ENCODE data around the gene EIF4EBP2.
A peak's percentile ranks its signal among the peaks of the same experiment; 100 is the strongest.

Gene EIF4EBP2, protein sequence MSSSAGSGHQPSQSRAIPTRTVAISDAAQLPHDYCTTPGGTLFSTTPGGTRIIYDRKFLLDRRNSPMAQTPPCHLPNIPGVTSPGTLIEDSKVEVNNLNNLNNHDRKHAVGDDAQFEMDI

DNA sequence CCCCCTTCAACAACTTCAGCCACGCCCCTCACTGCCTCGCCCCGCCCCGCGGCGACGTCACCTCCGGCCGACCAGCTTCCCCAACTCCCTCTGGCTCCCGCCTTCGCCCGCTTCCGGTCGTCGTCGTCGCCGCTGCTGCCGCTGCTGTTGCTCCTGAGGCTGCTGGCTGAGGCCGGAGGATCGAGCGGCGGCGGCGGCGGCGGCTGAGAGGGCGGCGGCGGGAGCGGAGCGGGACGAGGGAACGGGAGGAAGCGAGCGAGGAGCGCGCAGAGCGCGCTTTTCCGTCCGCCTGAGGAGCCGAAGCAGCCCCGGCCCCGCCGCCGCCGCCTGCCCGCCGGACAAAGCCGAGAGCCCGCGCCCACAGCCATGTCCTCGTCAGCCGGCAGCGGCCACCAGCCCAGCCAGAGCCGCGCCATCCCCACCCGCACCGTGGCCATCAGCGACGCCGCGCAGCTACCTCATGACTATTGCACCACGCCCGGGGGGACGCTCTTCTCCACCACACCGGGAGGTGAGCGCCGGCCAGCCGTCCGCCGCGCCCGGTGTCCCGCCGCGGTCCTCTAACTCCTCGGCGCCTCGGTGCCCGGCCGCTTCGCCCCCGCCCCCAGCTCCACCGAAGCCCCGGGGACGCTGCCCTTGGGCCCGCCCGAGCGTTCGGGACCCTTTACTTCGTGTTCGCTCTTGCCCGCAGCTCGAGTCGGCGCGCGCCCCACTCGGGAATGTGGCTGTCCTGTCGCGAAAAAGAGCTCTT lies at the start of gene EIF4EBP2:
EIF4EBP2 (plus strand) TSS at position 110 of the 751 bp plus-strand sequence; CDS start at position 367, 257 bp downstream.
- peak within 1 kb of the TSS; percentile 93 for H3K27ac Mint-ChIP-seq
- peaks cover 43% of the 10 kb centered on the region for H3K4me1 Mint-ChIP-seq (ENCODE audit: low read depth)
- no peaks in the 10 kb centered on the region for H3K9me3 Mint-ChIP-seq (ENCODE audit: low read depth)
- peaks cover 3% of the 10 kb centered on the region for H3K36me3 Mint-ChIP-seq
- peak within 1 kb of the TSS; percentile 97 for H3K4me3 Mint-ChIP-seq
- H3K27me3 Mint-ChIP-seq: no peaks in the 10 kb centered on the region

DNA sequence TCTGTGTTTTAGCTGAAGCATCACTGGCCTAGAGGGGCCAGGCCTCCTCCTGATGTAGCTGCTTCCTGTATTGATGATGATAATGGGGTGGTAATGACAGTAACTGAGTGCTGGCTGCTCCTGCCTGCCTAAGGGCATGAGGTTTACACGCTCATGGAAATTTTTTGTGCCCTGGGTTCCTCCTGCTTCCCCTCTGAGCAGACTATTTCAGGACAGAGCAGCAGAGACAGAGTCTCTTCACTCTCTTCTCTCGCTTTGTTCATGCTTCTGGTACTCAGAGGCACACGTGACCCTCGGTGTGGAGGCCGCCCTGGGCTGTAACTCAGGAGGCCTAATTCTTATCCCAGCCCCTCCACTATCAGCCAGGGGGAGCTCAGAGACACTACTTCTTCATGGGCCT lies 49.4 kb upstream of the EIF4EBP2 start:
- Mint-ChIP-seq H3K9me3 (ENCODE audit: low read depth) (no peaks in the 10 kb centered on the region), H3K27ac (no peak overlapping the region), H3K4me3 (no peak overlapping the region), H3K27me3 (no peaks in the 10 kb centered on the region), H3K4me1 (ENCODE audit: low read depth) (peaks cover 10% of the 10 kb centered on the region), H3K36me3 (no peaks in the 10 kb centered on the region)

DNA sequence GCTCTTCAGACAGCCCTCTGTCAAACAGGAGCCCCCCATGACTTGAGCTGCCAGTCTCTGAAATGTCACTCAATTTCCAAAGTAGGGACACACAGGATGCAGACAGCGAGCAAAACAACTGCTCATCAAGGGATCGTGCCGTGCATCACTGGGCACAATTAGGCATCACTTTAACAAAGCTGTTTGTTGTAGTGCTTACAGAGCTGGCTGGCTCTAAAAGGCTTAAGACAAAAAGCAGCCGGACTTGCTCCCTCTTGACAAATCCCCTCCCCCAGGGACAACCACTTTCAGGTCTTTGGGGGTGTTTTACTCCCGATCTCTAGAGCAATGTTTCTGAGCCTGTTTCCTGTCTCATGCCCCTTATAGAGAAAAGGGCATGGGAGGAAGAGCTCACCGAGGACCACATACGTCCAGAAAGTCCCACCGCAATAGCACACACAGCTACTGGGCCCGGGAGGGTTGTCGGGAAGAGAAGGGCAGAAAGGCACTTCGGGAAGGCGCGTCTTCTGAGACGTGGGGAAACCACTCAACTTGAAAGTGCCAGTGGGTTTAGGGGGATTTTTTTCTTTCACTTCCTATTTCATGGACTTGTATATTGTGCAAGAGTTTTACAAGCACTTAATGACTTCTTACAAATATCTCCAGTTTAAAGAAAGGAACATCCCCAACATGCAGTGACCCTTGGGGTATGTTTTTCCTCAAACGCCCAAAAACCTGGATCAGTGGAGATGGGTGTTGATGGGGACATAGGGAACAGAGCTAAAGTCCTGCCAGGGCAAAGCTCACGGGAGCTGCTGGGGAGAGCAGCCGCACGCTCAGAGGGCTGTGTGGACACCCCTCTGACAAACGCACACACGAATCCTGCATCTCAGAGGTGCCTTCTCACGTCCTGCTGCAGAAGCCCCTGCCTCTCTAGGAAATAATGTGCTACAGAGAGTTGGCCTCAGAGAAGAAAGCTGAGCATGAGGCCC lies 48.6 kb upstream of the EIF4EBP2 start:
- H3K9me3 Mint-ChIP-seq (ENCODE audit: low read depth): no peaks in the 10 kb centered on the region
- H3K4me3 Mint-ChIP-seq: peak overlapping the region; percentile 57
- no peaks in the 10 kb centered on the region for H3K36me3 Mint-ChIP-seq
- peaks cover 10% of the 10 kb centered on the region for H3K4me1 Mint-ChIP-seq (ENCODE audit: low read depth)
- H3K27ac Mint-ChIP-seq: no peak overlapping the region
- H3K27me3 Mint-ChIP-seq: no peaks in the 10 kb centered on the region

DNA sequence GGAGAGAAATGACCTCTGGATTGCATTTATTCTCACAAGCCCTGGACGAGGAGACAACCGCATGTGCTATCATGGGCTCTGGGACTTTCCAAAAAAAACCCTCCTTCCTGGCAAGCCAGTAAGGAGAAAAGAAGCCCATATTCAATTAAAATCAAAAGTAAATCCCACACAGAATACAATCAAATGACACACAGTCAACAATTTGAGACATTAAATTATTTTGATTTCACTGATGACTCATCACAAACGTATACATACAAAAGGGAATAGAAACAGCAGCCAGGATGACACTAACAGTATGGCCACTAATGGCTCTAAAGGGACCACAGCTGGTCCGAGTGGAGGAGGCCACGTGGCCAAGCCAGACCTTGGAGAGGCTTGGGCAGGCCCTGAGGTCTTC lies 46.4 kb upstream of the EIF4EBP2 start:
- H3K4me1 Mint-ChIP-seq (ENCODE audit: low read depth): peaks cover 10% of the 10 kb centered on the region
- H3K9me3 Mint-ChIP-seq (ENCODE audit: low read depth): no peaks in the 10 kb centered on the region
- H3K36me3 Mint-ChIP-seq: peaks cover 3% of the 10 kb centered on the region
- no peak overlapping the region for H3K4me3 Mint-ChIP-seq
- no peaks in the 10 kb centered on the region for H3K27me3 Mint-ChIP-seq
- H3K27ac Mint-ChIP-seq: no peak overlapping the region

DNA sequence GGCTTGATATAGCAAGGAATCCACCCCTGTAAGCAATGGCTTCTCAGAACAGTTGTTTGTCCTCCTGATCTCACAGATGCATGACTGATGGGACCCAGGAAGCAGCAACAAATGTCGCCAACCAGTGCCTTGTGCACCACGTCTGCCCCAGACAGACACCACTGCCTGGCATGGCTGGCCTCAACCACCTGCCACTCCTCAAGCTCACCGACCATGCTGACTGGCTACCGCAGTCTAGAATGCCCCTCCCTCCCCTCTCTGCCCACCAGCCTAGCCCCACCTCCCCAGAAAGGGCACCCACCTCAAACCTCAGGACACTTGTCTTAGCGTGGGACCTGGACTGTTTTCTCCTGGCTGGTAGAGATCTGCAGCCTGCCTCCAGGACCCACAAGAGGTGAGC lies 45.5 kb upstream of the EIF4EBP2 start:
- Mint-ChIP-seq H3K4me1 (ENCODE audit: low read depth) (peaks cover 10% of the 10 kb centered on the region), H3K4me3 (no peak overlapping the region), H3K9me3 (ENCODE audit: low read depth) (no peaks in the 10 kb centered on the region), H3K27me3 (no peaks in the 10 kb centered on the region), H3K36me3 (peaks cover 3% of the 10 kb centered on the region), H3K27ac (no peak overlapping the region)

DNA sequence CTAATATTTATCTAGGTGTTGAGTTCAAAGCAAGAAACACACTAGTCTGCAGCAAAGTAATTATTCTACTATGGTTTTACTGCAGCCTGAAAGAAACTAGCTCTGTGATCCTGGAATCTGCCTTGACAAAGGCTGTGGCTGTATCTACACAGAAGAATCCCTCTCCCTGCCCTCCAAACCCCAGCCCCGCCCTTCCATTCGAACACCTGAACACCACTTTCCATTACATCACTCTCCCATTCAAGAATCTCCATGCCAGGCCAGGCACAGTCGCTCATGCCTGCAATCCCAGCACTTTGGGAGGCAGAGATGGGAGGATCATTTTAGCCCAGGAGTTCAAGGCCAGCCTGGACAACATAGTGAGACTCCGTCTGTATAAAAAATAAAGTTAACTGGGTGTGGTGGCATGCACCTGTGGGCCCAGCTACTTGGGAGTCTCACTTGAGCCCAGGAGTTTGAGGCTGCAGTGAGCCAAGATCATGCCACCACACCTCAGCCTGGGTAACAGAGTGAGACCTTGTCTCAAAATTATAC lies 44.9 kb upstream of the EIF4EBP2 start:
- H3K4me3 Mint-ChIP-seq: no peak overlapping the region
- peaks cover 10% of the 10 kb centered on the region for H3K4me1 Mint-ChIP-seq (ENCODE audit: low read depth)
- peaks cover 3% of the 10 kb centered on the region for H3K36me3 Mint-ChIP-seq
- H3K27ac Mint-ChIP-seq: no peak overlapping the region
- no peaks in the 10 kb centered on the region for H3K9me3 Mint-ChIP-seq (ENCODE audit: low read depth)
- H3K27me3 Mint-ChIP-seq: no peaks in the 10 kb centered on the region

DNA sequence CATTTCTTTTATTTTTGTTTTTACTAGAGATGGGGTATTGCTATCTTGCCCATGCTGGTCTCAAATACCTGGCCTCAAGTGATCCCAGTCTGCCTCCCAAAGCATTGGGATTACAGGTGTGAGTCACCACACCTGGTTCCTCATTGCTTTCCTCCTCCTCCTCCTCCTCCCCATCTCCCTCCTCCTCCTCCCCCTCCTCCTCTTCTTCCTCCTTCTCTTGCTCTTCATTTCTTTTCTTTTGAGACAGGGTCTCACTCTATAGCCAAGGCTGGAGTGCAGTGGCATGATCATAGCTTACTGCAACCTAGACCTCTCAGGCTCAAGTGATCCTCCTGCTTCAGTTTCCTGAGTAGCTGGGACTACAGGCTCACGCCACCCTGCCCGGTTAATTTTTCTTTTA lies 43.7 kb upstream of the EIF4EBP2 start:
- Mint-ChIP-seq H3K36me3 (peaks cover 3% of the 10 kb centered on the region), H3K9me3 (ENCODE audit: low read depth) (no peaks in the 10 kb centered on the region), H3K4me3 (no peak overlapping the region), H3K27ac (no peak overlapping the region), H3K4me1 (ENCODE audit: low read depth) (peaks cover 15% of the 10 kb centered on the region), H3K27me3 (no peaks in the 10 kb centered on the region)

DNA sequence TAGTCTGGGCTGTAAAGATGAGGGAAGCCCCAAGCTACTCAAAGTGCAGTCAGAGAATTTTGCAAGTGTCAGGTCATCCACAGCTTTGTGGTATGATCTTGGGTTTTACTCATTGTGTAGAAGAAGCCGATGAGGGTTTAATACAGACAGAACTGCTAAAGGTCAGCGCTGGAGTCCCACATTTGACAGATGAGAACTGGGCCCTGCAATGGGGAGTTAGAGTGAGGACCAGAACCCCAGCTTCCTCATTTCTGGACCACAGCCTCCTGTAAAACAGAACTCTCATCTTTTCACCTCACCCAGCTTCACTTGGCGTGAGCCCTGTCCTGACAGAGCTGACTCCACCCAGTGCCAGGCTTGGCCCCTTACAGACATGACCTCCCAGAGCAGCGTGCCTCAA lies 41.6 kb upstream of the EIF4EBP2 start:
- peaks cover 3% of the 10 kb centered on the region for H3K36me3 Mint-ChIP-seq
- no peak overlapping the region for H3K4me3 Mint-ChIP-seq
- no peaks in the 10 kb centered on the region for H3K9me3 Mint-ChIP-seq (ENCODE audit: low read depth)
- H3K4me1 Mint-ChIP-seq (ENCODE audit: low read depth): peaks cover 7% of the 10 kb centered on the region
- no peak overlapping the region for H3K27ac Mint-ChIP-seq
- H3K27me3 Mint-ChIP-seq: no peaks in the 10 kb centered on the region

DNA sequence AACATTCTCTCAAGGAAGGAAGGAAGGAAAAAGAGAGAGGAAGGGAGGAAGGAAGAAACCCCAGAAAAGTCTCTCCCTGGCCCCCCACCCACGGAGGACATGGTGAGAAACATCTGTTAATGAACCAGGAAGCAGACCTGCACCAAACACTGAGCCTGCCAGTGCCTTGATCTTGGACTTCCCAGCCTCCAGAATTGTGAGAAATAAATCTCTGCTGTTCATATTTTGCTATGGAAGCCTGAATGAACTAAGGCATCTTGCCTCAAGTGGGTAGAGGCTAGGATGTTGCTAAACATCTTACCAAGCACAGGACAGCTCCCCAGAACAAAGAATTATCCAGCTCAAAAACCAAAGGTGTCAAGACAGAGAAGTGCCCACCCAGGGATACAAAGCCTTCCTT lies 40.7 kb upstream of the EIF4EBP2 start:
- no peaks in the 10 kb centered on the region for H3K27me3 Mint-ChIP-seq
- H3K9me3 Mint-ChIP-seq (ENCODE audit: low read depth): no peaks in the 10 kb centered on the region
- H3K4me1 Mint-ChIP-seq (ENCODE audit: low read depth): peaks cover 7% of the 10 kb centered on the region
- H3K36me3 Mint-ChIP-seq: peaks cover 3% of the 10 kb centered on the region
- no peak overlapping the region for H3K27ac Mint-ChIP-seq
- H3K4me3 Mint-ChIP-seq: no peak overlapping the region

DNA sequence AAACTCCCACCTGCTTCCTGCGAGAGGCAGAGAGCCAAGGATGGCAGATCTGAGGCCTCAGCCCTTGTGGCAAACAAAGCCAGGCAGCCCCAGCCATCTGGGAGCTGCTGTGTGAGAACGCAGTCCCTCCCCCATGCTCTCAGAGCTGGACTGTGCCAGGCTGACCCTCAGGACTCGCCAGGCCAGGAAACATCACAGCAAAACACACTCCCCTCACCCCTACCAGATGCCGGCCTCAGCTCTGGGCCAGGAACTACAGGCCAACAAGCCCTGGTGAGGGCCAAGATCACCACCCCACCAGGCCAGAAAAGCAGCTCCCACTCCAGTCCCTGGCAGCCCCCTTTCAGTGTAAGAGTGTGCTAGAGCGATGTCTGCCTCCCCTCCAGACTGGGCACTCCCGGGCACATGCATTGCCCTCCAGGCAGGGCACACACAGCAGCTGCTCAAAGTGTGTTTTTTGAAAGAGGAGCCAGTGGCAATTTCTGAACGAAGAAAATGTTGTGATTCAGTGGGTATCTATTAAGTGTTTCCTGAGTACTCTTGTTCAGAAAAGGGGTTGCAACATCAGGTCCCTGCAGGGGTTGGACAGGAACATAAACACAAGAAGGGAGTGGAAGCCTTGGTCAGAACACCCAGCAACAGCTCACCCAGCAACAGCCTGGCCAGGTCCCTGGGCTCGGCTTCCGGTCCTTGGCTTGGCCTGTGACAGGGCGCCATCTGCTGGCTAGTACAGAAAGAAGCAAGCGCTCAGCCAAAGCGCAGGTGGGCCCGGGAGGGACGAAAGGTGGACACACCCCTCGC lies 39.8 kb upstream of the EIF4EBP2 start:
- no peaks in the 10 kb centered on the region for H3K27me3 Mint-ChIP-seq
- H3K36me3 Mint-ChIP-seq: peaks cover 3% of the 10 kb centered on the region
- H3K4me3 Mint-ChIP-seq: no peak overlapping the region
- H3K4me1 Mint-ChIP-seq (ENCODE audit: low read depth): peaks cover 7% of the 10 kb centered on the region
- no peak overlapping the region for H3K27ac Mint-ChIP-seq
- no peaks in the 10 kb centered on the region for H3K9me3 Mint-ChIP-seq (ENCODE audit: low read depth)

DNA sequence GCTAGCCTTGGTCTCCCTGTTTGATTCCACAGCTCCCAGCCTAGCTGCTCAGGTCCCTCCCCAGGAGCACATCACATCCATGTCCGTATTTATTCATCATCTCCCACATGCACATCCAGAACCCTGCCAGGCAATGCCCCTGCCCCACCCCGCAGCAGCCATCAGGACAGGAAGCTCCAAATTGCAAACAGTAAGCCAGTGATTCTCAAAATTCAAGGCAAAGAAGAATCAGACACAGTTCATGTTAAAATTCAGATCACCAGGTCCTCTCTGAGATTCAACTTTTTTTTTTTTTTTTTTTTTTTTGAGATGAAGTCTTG lies 39.2 kb upstream of the EIF4EBP2 start:
- Mint-ChIP-seq H3K27me3 (no peaks in the 10 kb centered on the region), H3K4me3 (no peak overlapping the region), H3K9me3 (ENCODE audit: low read depth) (no peaks in the 10 kb centered on the region), H3K36me3 (peaks cover 3% of the 10 kb centered on the region), H3K4me1 (ENCODE audit: low read depth) (peaks cover 7% of the 10 kb centered on the region), H3K27ac (no peak overlapping the region)

DNA sequence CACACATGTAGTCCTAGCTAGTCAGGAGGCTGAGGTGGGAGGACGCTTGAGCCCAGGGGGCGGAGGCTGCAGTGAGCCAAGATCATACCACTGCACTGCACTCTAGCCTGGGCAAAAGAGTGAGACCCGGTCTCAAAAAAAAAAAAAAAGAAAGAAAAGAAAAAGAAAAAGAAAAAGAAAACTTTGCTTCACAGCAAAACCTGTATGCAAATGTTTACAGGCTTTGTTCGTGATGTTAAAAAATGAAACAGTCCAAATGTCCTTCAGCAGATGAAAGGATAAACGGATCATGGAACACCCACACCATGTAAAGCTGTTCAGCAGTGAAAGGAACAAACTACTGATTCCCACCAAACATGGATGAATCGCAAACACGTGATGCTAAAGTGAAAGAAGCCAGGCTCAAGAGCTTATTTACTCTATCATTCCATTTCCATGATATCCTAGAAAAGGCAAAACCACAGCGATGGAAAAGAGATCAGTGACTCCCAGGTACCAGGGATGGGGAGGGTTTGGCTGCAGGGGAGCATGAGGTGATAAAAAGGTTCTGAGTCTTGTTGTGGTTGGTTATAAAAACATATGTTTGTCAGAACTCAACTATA lies 36.6 kb upstream of the EIF4EBP2 start:
- Mint-ChIP-seq H3K9me3 (ENCODE audit: low read depth) (no peaks in the 10 kb centered on the region), H3K27ac (no peak overlapping the region), H3K4me3 (no peak overlapping the region), H3K27me3 (no peaks in the 10 kb centered on the region), H3K4me1 (ENCODE audit: low read depth) (peaks cover 7% of the 10 kb centered on the region), H3K36me3 (no peaks in the 10 kb centered on the region)

DNA sequence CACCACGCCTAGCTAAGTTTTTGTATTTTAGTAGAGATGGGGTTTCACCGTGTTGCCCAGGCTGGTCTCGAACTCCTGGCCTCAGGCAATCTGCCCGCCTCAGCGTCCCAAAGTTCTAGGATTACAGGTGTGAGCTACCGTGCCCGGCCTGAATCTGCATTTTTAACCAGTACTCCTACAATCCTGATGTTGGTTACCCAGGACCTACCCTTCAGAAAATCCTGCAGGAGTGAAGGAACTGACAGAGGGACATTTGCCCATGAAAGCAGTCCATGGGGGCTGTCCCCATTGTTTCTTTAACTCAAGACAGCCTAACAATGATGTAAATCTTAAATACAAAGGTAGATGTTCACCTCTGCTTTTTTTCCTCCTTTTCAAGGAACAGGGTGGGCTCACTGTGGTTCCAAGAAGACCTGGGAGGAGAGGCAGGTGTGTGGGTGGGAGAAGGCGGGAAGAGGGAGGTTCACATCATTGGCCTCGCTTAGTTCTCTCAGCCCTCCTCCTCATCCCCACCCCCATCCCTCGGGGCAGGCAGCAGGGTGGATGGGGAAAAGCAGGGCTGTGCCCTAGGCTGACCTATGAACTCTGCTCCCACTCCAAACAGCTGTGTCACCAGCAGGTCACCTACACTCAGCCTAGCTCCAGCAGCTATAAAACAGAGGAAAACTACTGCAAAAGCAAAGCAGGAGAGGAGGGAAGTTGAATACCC lies 35.0 kb upstream of the EIF4EBP2 start:
- H3K4me3 Mint-ChIP-seq: no peak overlapping the region
- H3K36me3 Mint-ChIP-seq: peaks cover 2% of the 10 kb centered on the region
- H3K27me3 Mint-ChIP-seq: no peaks in the 10 kb centered on the region
- H3K4me1 Mint-ChIP-seq (ENCODE audit: low read depth): peaks cover 7% of the 10 kb centered on the region
- H3K27ac Mint-ChIP-seq: no peak overlapping the region
- H3K9me3 Mint-ChIP-seq (ENCODE audit: low read depth): no peaks in the 10 kb centered on the region

Measured in activated naive CD8-positive, alpha-beta T cell (primary cell).